Heart left ventricle (tissue), 16 donors: ENCODE measurements around the gene WAC. TPM values are rescaled to one million over a fixed set of nuclear protein-coding genes. Genes with fewer than 3 reads are reported as not detected.
"Not testable (repeated sequence)": the region's sequence is repeated elsewhere in the genome, so short reads cannot be mapped to it uniquely, and the experiment has no call there.

Experiments
- ATAC-seq, 4 donors: fragments of 200-7000 bp; cut with Tn5 transposase; one replicate each; pipeline ENCODE4 v1.9.1; 2020 to 2022; ENCODE audit warnings: moderate library complexity in 4 of 4, mild to moderate bottlenecking in 3 of 4, moderate number of reproducible peaks in 1 of 4
- DNase-seq, 5 donors: peaks; one replicate each; pipeline ENCODE4 v3.0.0-alpha.2; 2020
- H3K27ac ChIP-seq, 12 donors: fragments of 200-600 bp; sonication (generic) in 4 of 12; one replicate each; pipeline versions ENCODE4 v1.5.0 to v1.8.0; 2016 to 2022; ENCODE audit warnings: mild to moderate bottlenecking in 2 of 12
- H3K27me3 ChIP-seq, 9 donors: fragments of 200-600 bp; sonication (generic) in 2 of 9; one replicate each; pipeline versions ENCODE4 v1.5.1 to v1.8.0; 2016 to 2022; ENCODE audit warnings: mild to moderate bottlenecking in 3 of 9
- H3K36me3 ChIP-seq, 9 donors: fragments of 200-600 bp; sonication (generic) in 2 of 9; one replicate each; pipeline versions ENCODE4 v1.5.0 to v1.8.0; 2018 to 2022; ENCODE audit warnings: mild to moderate bottlenecking in 2 of 9
- H3K4me1 ChIP-seq, 12 donors: fragments of 200-600 bp; sonication (generic) in 4 of 12; one replicate each; pipeline versions ENCODE4 v1.5.0 to v1.8.0; 2016 to 2022; ENCODE audit warnings: mild to moderate bottlenecking in 3 of 12
- H3K4me3 ChIP-seq, 12 donors: fragments of 200-600 bp; sonication (generic) in 4 of 12; one replicate each; pipeline versions ENCODE4 v1.5.0 to v1.8.0; 2017 to 2022; ENCODE audit warnings: mild to moderate bottlenecking in 9 of 12, moderate library complexity in 4 of 12
- H3K9me3 ChIP-seq, 12 donors: fragments of 200-600 bp; sonication (generic) in 4 of 12; one replicate each; pipeline versions ENCODE4 v1.5.0 to v1.8.0; 2016 to 2022; ENCODE audit warnings: mild to moderate bottlenecking in 1 of 12
- CTCF ChIP-seq, 12 donors: fragments of 200-600 bp; sonication (generic) in 4 of 12; IDR thresholded peaks; one replicate each; pipeline versions ENCODE4 v1.5.0 to v1.8.0; 2018 to 2022; ENCODE audit warnings: antibody characterized with exemption in 12 of 12, mild to moderate bottlenecking in 5 of 12
- POLR2A ChIP-seq, 2 donors: fragments of 450-650 bp; IDR thresholded peaks; one replicate each; pipeline ENCODE4 v1.6.1; 2017; ENCODE audit warnings: antibody characterized with exemption in 2 of 2, mild to moderate bottlenecking in 2 of 2, moderate library complexity in 2 of 2
- WGBS, 4 donors: extraction: QIAGEN DNeasy Blood & Tissue Kit in 2 of 4; methylation state at CpG; one replicate each; pipeline versions ENCODE4 v1.1.5 to v1.1.7; 2013 to 2018; 5-methylcytosine and 5-hydroxymethylcytosine counted together
- intact Hi-C, 10 donors: fragments of 100-400 bp; cut with DNase I; formaldehyde crosslinking; loops; one replicate each; pipeline versions ENCODE4 v1.11.1 to v1.14.2; 2022
- polyA plus RNA-seq, 2 donors: library from polyadenylated mRNA; stranded (reverse); fragments of 200-250 nt; gene quantifications; one replicate each; pipeline ENCODE4 v1.2.3, GENCODE V29; 2013
- total RNA-seq, 9 donors: library from RNA; depleted of rRNA in 2 of 9; stranded (reverse); fragments of >200 nt in 2 of 9; fragmentation: NEBNext Ultra II Directional in 3 of 9; extraction: Animal tissue kit (Norgen Biotek cat#: 25700) in 3 of 9; gene quantifications; one replicate each; pipeline versions ENCODE4 v1.1.0 to v1.2.4, GENCODE V29; 2016 to 2023
- donor health status: ischemic (EF 13 %, LVEDD 7.1; RV severe dilation, severe dysfunction).
- donor health status: healthy with polysubstance abuse.
- donor health status: DM: no; HTN: yes; CAD: no.
- donor health status: DM: no; HTN: no; CAD: no.
- donor health status: ischemic (EF 25% LVEDD 6.9; RV normal size, moderate dysfunction).
- donor health status: ischemic (EF 25% LVEDD 5.7; RV mildly dilated, moderate dysfunction).
- donor health status: healthy.
- donor health status: DM: yes; HTN: yes; CAD: no.
- donor health status: ischemic (EF 35%, LVEDD 5.7; RV mildly dilated, moderate dysfunction).
- donor health status: nonischemic (EF 11% LVEDD 7.7; RV severe dilation, severe dysfunction).
- donor health status: DM: yes; HTN: yes; CAD: no.
- donor health status: PGD.
- donor health status: ischemic (EF 29% LVEDD 5.4; RV normal size, mild dysfunction).
- donor health status: nonischemic (EF 23%, LVEDD 6.1; RV moderate dilation, normal function).

WAC gene
- total and polyA plus RNA-seq, 11 donors, result 16.8 to 124 (median 103) TPM

- DNase-seq, result no peak
- intact Hi-C loops, result no loop called here
- Histone ChIP-seq H3K4me3 (no peak overlapping the region), H3K4me1 (peaks cover 0 to 12% (median 0%) of the 10 kb centered on the region in 12 donors), H3K27ac (no peak overlapping the region), H3K9me3 (no peaks in the 10 kb centered on the region), H3K27me3 (no peaks in the 10 kb centered on the region), H3K36me3 (no peaks in the 10 kb centered on the region)
- no peak for ATAC-seq
- TF ChIP-seq CTCF (IDR thresholded peaks at IDR 0.05), result no peak
- no peak for TF ChIP-seq POLR2A (IDR thresholded peaks at IDR 0.05)
- WGBS, 4 donors, result 84 to 86% (median 84%) methylated on average over 7 of the region's 7 CpGs
Measured at GRCh38 chr10:28508304-28508925, 24.5 kb upstream of the WAC start.

- Histone ChIP-seq H3K27me3 (no peaks in the 10 kb centered on the region), H3K4me3 (no peak overlapping the region), H3K9me3 (no peaks in the 10 kb centered on the region), H3K36me3 (no peaks in the 10 kb centered on the region), H3K27ac (no peak overlapping the region), H3K4me1 (peaks cover 0 to 12% (median 0%) of the 10 kb centered on the region in 12 donors)
- DNase-seq (no peak), ATAC-seq (no peak)
- intact Hi-C loops, result no loop called here
- no peak for TF ChIP-seq POLR2A (IDR thresholded peaks at IDR 0.05)
- TF ChIP-seq CTCF (IDR thresholded peaks at IDR 0.05), result no peak
- WGBS, 4 donors, result 86 to 97% (median 93%) methylated on average over 3 of the region's 3 CpGs
Measured at GRCh38 chr10:28509286-28509685, 23.6 kb upstream of the WAC start.

- no peak for DNase-seq
- TF ChIP-seq CTCF (IDR thresholded peaks at IDR 0.05) (no peak), POLR2A (IDR thresholded peaks at IDR 0.05) (no peak)
- no peak overlapping the region for H3K27ac ChIP-seq
- H3K4me3 ChIP-seq, result no peak overlapping the region
- H3K4me1 ChIP-seq, result no peaks in the 10 kb centered on the region
- no peaks in the 10 kb centered on the region for H3K27me3 ChIP-seq
- ATAC-seq, result no peak
- intact Hi-C loops, result no loop called here
- WGBS, 4 donors, result 76 to 100% (median 93%) methylated on average over 1 of the region's 1 CpG
- H3K36me3 ChIP-seq, result no peaks in the 10 kb centered on the region
- H3K9me3 ChIP-seq, result peaks cover 0 to 9% (median 0%) of the 10 kb centered on the region in 12 donors
Measured at GRCh38 chr10:28514648-28515047, 18.3 kb upstream of the WAC start.

- intact Hi-C loops, result loop anchor here in 1 of 10 donors (10.0 kb wide), 1 partner anchor 86 kb away; no protein-coding TSS in a partner anchor
- peaks cover 4 to 22% (median 13%) of the 10 kb centered on the region in 9 donors for H3K36me3 ChIP-seq
- 94 to 96% (median 95%) methylated on average over 3 of the region's 3 CpGs for WGBS, 4 donors
- no peak for TF ChIP-seq POLR2A (IDR thresholded peaks at IDR 0.05)
- no peak overlapping the region for H3K27ac ChIP-seq
- H3K9me3 ChIP-seq, result peaks cover 0 to 36% (median 12%) of the 10 kb centered on the region in 12 donors
- H3K4me1 ChIP-seq, result no peaks in the 10 kb centered on the region
- ATAC-seq, result no peak
- DNase-seq, result no peak
- no peak overlapping the region for H3K4me3 ChIP-seq
- H3K27me3 ChIP-seq, result no peaks in the 10 kb centered on the region
Measured at GRCh38 chr10:28520346-28520745, 12.6 kb upstream of the WAC start.

- intact Hi-C loops, result loop anchor here in 1 of 10 donors (10.0 kb wide), 1 partner anchor 86 kb away; no protein-coding TSS in a partner anchor
- H3K4me3 ChIP-seq, DNase-seq, H3K27me3 ChIP-seq, ATAC-seq, H3K27ac ChIP-seq, H3K4me1 ChIP-seq: not testable (repeated sequence)
- 95 to 99% (median 97%) methylated on average over 4 of the region's 4 CpGs for WGBS, 4 donors
- Histone ChIP-seq H3K36me3 (peaks cover 4 to 26% (median 18%) of the 10 kb centered on the region in 9 donors), H3K9me3 (peaks cover 0 to 36% (median 12%) of the 10 kb centered on the region in 12 donors)
Measured at GRCh38 chr10:28520828-28521227, 12.1 kb upstream of the WAC start.

- H3K27ac ChIP-seq, DNase-seq, ATAC-seq, H3K27me3 ChIP-seq, H3K4me1 ChIP-seq, H3K4me3 ChIP-seq: not testable (repeated sequence)
- WGBS, 4 donors, result 96 to 100% (median 98%) methylated on average over 10 to 11 of the region's 11 CpGs
- H3K9me3 ChIP-seq, result peaks cover 0 to 36% (median 12%) of the 10 kb centered on the region in 12 donors
- intact Hi-C loops, result loop anchor here in 1 of 10 donors (10.0 kb wide), 1 partner anchor 87 kb away; no protein-coding TSS in a partner anchor
- H3K36me3 ChIP-seq, result peaks cover 4 to 28% (median 19%) of the 10 kb centered on the region in 9 donors
Measured at GRCh38 chr10:28521961-28522360, 11.0 kb upstream of the WAC start.
